Measurements from ENCODE around the gene NUP62. TPM values are rescaled to one million over a fixed set of nuclear protein-coding genes. Genes with fewer than 3 reads are reported as not detected.

The NUP62 gene
- total and polyA plus RNA-seq, 4 donors = 14.2 to 19.8 (median 18.1) TPM

DNA sequence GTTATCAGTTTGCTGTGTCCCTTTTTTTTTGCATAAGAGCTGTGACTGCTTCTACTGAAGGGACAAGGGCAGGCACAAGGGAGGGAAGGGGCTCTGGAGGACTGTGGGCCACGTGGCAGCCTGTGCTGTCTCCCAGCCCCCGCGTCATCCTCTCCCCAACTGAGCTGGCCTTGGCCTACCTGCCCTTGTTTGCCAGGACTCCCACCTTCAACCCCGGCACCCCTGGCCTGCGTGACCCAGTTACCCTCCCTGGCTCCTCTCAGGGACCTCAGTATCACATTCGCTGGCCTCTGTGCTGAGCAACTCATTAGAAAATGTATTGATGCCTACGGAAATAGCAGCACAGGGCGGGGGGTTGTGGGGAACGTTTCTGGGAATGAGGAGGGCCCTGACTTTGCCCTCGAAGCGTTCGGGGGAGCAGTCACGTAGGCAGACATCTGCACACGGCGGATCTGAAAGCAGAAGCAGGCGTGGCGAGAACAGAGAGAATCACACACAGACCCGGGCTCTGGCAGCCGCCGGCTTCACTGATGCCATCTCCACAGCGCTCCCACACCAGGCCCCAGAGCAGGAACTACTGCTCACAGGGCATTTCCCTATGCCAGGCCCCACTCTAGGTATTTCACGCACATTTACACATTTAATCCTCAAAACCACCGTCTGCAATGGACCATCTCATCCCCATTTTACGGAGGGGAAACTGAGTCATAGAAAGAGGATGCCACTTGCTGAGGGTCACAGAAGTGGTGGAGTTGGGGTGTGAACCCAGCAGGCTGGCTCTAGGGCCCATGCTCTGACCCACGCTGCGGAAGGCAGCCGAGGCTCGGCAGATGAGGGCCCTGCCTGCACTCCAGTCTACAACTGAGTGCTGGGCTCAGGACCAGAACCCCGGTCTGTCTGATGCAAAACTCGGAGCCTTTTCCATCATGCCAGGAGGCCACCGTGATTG is 6.0 kb downstream of the NUP62 start (continued):
- TF ChIP-seq NR2F2 (IDR thresholded peaks at IDR 0.05) (peak; percentile 99), HNF4A (conservative IDR thresholded peaks at IDR 0.05) (peak; percentile 95 to 99)

DNA sequence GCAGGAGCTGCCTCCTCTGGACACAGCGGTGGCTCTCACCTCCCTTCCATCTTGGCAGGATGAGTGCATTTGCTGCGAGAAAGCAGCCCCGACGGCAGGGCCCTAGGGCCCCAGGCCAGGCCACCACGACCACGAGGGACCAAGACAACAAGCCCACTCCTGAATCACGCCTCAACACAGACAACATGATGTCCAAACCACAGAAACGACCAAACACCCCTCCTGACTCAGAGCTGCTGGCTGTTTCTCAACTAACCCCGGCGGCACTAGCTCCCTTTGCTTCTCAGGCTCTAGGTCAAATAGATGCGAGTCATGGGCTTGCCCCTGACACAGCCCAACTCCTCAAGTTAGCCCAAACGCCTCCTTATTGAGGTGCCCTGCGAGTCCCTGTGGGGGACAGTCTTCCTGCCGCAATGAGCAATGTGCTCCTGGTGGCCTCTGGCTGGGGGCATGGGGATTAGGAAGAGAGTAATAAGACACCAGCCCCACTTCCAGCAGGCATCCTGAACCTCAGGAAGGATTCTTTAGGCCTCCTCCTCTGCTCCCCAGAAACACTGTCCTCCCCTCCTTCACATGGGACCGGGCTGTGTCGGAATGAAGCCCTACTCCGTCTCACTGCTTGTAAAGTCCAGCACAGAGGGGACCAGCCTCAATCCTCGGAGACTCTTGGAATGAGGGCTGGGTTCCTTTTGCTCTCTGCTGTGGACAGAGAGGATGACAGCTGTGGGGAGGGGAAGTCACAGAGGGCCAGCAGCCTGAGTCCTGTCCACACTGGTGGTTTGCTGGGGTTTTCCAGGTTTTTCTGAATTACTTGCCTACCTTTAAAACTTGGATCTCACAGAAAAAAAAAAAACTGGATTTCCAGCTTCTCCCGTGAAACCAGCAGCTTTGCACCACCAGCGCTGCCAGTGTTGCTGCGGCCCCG is 7.2 kb downstream of the NUP62 start:
- WGBS = 73% methylated on average over 22 of the region's 22 CpGs
- Histone ChIP-seq H3K4me3 (ENCODE audit: low read depth in 1 of 3, low read length in 3 of 3) (no peak overlapping the region), H3K27me3 (ENCODE audit: control insufficient read depth in 4 of 4, insufficient read depth in 4 of 4, low read length in 3 of 4) (no peaks in the 10 kb centered on the region), H3K4me1 (ENCODE audit: control insufficient read depth in 4 of 4, insufficient read depth in 4 of 4, low read length in 3 of 4) (peaks cover 10 to 50% (median 32%) of the 10 kb centered on the region in 4 donors), H3K9me3 (ENCODE audit: control insufficient read depth in 4 of 4, low read length in 3 of 4) (no peaks in the 10 kb centered on the region), H3K27ac (ENCODE audit: low read depth in 1 of 2, low read length in 2 of 2) (peak overlapping the region; percentile 96), H3K36me3 (ENCODE audit: control insufficient read depth in 4 of 4, insufficient read depth in 3 of 4, low read depth in 1 of 4, low read length in 3 of 4) (no peaks in the 10 kb centered on the region), H3K9ac (ENCODE audit: low read depth in 1 of 2, low read length in 2 of 2) (peak overlapping the region; percentile 77 to 85)
- no peak for TF ChIP-seq EGR1 (IDR thresholded peaks at IDR 0.05; ENCODE audit: low read depth in 2 of 2)
- DNase-seq (ENCODE audit: low spot score) = no peak

DNA sequence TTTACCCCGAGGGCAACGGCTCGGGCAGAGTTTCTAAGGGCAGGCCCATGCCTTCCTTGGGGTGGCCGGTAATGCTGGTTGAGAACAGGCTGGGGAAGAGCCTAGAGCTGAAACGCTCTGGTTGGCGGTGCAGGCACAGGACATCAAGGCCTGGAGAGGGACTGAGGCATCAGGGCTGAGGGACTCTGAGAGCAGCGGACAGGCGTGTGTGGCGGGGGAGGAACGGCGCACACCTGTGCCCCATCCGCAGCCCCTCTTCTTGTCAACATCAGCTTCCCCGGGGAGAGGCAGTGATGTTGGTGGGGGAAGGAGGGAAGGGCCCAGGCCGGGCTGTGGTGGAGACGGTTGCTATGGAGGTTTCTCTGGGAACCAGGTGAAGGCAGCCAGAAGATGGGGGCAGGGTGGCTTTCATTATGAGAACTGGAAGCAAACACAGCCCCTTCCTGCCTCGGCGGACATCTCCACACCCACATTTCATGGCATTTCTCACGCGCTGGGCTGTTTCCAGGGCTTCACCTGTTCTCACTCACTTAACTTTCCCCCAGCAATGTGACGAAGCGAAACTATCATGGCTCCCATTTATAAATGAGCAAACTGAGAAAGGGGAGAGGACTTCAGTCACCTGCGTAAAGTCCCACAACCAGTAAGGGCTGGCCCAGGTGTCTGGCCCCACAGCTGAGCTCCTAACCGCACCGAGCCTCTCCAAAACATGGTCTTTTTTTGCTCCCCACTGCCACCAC is 8.5 kb downstream of the NUP62 start:
- Histone ChIP-seq H3K9ac (ENCODE audit: low read depth in 1 of 2, low read length in 2 of 2) (no peak overlapping the region), H3K27ac (ENCODE audit: low read depth in 1 of 2, low read length in 2 of 2) (peak overlapping the region; percentile 96), H3K4me1 (ENCODE audit: control insufficient read depth in 4 of 4, insufficient read depth in 4 of 4, low read length in 3 of 4) (peaks cover 10 to 57% (median 32%) of the 10 kb centered on the region in 4 donors), H3K4me3 (ENCODE audit: low read depth in 1 of 3, low read length in 3 of 3) (no peak overlapping the region), H3K9me3 (ENCODE audit: control insufficient read depth in 4 of 4, low read length in 3 of 4) (no peaks in the 10 kb centered on the region), H3K36me3 (ENCODE audit: control insufficient read depth in 4 of 4, insufficient read depth in 3 of 4, low read depth in 1 of 4, low read length in 3 of 4) (no peaks in the 10 kb centered on the region), H3K27me3 (ENCODE audit: control insufficient read depth in 4 of 4, insufficient read depth in 4 of 4, low read length in 3 of 4) (no peaks in the 10 kb centered on the region)
- DNase-seq (ENCODE audit: low spot score) = no peak
- 96% methylated on average over 24 of the region's 24 CpGs for WGBS
- TF ChIP-seq EGR1 (IDR thresholded peaks at IDR 0.05; ENCODE audit: low read depth in 2 of 2) (no peak), RXRA (IDR thresholded peaks at IDR 0.05) (no peak), NR2F2 (IDR thresholded peaks at IDR 0.05) (no peak)
- TF ChIP-seq, protein P1, sequence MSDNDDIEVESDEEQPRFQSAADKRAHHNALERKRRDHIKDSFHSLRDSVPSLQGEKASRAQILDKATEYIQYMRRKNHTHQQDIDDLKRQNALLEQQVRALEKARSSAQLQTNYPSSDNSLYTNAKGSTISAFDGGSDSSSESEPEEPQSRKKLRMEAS (IDR thresholded peaks at IDR 0.05) = no peak
- TF ChIP-seq, protein P2, sequence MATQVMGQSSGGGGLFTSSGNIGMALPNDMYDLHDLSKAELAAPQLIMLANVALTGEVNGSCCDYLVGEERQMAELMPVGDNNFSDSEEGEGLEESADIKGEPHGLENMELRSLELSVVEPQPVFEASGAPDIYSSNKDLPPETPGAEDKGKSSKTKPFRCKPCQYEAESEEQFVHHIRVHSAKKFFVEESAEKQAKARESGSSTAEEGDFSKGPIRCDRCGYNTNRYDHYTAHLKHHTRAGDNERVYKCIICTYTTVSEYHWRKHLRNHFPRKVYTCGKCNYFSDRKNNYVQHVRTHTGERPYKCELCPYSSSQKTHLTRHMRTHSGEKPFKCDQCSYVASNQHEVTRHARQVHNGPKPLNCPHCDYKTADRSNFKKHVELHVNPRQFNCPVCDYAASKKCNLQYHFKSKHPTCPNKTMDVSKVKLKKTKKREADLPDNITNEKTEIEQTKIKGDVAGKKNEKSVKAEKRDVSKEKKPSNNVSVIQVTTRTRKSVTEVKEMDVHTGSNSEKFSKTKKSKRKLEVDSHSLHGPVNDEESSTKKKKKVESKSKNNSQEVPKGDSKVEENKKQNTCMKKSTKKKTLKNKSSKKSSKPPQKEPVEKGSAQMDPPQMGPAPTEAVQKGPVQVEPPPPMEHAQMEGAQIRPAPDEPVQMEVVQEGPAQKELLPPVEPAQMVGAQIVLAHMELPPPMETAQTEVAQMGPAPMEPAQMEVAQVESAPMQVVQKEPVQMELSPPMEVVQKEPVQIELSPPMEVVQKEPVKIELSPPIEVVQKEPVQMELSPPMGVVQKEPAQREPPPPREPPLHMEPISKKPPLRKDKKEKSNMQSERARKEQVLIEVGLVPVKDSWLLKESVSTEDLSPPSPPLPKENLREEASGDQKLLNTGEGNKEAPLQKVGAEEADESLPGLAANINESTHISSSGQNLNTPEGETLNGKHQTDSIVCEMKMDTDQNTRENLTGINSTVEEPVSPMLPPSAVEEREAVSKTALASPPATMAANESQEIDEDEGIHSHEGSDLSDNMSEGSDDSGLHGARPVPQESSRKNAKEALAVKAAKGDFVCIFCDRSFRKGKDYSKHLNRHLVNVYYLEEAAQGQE (IDR thresholded peaks at IDR 0.05) = no peak
- TF ChIP-seq, protein P3, sequence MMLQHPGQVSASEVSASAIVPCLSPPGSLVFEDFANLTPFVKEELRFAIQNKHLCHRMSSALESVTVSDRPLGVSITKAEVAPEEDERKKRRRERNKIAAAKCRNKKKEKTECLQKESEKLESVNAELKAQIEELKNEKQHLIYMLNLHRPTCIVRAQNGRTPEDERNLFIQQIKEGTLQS (IDR thresholded peaks at IDR 0.05) = no peak
